ENCODE results near the gene ANKRD45.
"Not testable (repeated sequence)": the region's sequence is repeated elsewhere in the genome, so short reads cannot be mapped to it uniquely, and the experiment has no call there.

Gene ANKRD45

DNA sequence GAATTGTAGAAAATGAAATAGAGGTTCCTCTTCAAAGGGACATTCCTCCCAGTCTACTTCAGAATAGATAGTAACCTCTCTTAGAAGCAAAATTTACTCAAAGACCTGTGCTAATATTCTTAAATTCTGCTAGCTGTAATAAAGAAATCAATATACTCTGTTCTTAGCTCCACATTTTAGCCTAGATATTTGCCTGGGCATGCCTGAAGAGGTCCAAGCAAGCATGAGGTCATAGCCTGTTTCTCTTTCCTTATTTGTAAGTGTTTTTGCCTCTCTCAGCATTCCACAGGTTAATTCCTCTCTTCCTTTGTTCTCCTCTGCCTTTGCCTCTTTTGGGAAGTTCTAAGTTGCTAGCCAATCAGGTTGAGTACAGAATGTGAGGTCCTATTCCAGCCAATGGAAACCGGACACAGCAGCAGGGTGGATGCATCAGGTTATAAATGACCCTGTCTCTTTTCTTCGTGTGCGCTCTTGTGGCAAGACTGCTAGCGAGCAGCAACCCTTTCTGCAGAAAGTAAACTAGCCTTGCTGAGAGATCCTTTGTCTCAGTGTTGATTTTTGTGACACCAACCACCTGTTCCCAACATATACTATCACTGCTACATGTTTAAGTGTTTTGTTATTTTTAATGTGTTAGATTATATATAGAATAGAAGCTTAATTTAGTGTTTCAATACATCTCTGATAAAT is 27.1 kb downstream of the ANKRD45 start:
- not testable (repeated sequence) for DNase-seq

DNA sequence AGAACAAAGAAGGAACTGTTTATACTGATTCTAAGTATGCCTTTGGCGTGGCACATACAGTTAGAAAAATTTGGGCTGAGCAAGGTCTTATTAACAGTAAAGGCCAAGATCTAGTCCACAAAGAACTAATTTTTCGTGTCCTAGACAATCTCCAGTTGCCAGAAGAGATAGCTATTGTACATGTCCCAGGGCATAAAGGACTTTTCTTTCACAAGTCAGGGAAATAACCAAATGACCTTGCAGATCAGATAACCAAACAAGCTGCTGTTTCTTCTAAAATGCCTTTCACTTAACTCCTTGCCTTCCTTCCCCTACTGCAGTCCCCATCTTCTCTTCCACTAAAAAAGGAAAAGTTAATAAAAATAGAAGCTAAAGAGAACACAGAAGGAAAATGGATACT is 30.5 kb downstream of the ANKRD45 start:
- no peak for DNase-seq

DNA sequence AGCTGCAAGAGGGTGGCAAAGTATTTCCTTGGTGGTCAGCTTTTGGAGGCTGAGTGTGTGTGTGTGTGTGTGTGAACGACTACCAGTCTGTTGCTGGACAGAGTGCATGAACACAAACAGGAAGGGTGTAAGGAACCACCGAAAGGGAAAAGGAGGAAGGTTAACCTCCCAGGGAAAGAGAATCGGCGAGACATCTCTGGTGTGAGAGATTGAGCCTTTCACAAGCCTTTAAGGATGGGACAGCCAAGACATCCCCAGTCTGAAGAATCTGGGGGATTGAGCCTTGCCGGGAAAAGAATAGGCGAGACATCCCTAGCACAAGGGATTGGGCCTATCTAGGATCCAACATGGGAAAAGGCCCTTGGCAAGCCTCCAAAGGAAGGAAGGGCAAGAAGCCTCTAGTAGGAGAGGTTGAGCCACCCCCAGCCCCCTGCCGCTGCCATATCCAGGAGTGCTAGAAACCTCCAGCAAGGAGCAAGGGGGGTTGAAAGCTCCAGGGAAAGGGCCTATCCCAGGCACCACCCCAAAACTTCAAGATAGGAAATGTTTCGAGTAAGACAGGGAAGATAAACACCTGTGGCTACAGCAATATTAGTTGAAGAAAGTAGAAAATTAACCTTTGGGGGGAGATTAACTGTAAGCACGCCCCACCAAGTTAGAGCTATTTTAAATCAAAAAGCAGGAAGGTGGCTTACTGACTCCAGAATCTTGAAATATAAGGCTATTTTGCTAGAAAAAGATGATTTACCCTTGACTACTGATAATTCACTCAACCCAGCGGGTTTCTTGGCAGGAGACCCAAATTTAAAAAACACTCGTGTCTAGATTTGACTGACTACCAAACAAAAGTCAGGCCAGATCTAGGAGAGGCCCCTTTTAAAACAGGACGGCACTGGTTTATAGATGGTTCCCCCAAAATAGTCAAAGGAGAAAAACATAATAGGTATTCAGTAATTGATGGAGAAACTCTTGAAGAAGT is 31.3 kb downstream of the ANKRD45 start:
- DNase-seq = no peak

DNA sequence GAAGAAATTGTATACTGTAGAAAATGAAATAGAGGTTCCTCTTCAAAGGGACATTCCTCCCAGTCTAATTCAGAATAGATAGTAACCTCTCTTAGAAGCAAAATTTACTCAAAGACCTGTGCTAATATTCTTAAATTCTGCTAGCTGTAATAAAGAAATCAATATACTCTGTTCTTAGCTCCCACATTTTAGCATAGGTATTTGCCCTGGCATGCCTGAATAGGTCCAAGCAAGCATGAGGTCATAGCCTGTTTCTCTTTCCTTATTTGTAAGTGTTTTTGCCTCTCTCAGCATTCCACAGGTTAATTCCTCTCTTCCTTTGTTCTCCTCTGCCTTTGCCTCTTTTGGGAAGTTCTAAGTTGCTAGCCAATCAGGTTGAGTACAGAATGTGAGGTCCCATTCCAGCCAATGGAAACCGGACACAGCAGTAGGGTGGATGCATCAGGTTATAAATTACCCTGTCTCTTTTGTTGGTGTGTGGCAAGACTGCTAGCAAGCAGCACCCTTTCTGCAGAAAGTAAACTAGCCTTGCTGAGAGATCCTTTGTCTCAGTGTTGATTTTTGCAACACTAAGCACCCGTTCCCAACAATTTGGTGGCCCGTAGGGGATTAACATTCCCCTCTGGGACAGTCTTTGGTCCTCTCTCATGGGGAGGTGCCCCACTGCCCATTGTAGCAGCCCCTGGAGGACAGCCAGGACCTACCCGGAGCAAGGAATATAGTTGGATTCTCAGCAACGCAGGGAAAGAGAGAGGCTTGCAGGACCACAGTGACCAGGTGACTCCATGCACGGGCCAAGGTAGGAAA is 32.2 kb downstream of the ANKRD45 start:
- DNase-seq = not testable (repeated sequence)

DNA sequence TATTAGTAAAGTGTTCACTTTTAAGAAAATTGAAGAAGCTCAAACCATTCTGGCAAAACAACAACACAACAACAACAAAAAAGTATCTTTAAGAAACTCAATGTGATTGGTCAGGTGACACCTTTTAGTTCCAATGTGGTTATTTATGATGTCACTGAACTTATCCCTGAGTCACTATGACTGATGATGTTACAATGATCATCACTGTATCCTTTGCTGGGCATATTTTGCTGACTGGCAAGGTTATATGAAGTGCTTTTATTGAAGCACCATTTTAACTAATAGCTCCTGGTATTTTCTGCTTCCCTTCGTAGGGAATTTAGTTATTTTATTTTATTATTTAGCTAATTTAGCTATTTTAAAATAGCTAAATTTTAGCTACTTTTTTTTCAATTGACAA is 34.5 kb downstream of the ANKRD45 start, which contains the start of gene TEX50:
Gene TEX50, plus strand, starts transcription at position 223 of the 400 bp plus-strand sequence. CDS start 184 bp downstream, outside the sequence.
- no peak for DNase-seq

DNA sequence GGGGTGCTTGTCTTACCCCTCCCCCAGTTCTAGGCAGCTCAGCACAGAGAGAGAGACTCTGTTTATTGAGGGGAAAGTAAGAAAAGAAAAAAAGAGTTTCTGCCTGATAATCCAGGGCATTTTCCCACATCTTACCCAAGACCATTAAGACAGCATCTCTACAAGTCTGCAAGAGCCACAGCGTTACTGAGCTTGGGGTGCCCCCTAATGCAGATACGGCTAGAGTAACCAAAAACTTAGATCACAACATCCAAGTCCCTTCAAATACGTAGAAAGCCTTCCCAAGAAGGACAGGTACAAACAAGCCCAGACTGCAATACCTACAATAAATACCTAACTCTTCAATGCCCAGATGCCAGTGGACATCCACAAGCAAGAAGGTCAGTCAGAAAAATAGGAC is 40.8 kb downstream of the ANKRD45 start:
- DNase-seq = no peak

DNA sequence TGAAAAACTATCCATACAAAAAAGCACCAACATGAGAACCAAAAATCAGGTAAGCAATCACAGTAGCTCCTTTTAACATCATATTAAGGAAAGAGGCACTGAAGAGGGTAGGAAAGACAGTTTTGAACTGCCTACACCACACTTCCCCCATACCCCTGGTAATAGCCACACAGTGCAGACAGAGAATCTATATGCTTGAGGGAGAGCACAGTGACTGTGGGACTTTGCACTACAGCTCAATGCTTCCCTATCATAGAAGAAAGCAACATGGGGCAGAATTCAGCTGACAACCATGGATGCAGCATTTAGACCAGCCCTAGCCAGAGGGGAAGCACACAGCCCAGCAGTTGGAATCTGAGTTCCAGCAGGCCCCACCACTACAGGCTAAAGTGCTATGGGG is 42.4 kb downstream of the ANKRD45 start:
- no peak for DNase-seq

DNA sequence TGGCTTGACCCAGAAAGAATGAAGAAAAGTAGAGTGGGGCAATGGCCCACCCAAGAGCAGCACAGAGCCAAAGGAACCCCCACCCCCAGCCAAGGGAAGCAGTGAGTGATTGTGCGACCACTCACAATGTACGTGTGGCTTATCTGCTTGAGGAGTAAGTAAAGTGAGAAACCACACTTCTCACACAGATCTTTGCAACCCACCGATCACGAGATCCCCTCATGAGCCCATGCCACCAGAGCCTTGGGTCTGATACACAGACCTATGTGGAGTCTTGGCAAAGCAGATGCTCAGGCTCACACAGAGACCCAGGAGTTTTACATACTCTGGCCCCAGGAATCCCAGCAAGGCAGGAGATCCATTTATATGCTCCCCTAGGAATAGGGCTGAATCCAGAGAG is 52.8 kb downstream of the ANKRD45 start:
- DNase-seq = no peak

DNA sequence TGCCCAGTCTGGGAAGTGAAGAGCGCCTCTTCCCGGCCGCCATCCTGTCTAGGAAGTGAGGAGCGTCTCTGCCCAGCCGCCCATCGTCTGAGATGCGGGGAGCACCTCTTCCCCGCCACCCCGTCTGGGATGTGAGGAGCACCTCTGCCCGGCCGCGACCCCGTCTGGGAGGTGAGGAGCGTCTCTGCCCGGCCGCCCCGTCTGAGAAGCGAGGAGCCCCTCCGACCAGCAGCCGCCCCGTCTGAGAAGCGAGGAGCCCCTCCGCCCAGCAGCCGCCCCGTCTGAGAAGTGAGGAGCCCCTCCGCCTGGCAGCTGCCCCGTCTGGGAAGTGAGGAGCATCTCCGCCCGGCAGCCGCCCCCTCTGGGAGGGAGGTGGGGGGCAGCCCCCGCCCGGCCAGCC is 56.6 kb downstream of the ANKRD45 start:
- not testable (repeated sequence) for DNase-seq

DNA sequence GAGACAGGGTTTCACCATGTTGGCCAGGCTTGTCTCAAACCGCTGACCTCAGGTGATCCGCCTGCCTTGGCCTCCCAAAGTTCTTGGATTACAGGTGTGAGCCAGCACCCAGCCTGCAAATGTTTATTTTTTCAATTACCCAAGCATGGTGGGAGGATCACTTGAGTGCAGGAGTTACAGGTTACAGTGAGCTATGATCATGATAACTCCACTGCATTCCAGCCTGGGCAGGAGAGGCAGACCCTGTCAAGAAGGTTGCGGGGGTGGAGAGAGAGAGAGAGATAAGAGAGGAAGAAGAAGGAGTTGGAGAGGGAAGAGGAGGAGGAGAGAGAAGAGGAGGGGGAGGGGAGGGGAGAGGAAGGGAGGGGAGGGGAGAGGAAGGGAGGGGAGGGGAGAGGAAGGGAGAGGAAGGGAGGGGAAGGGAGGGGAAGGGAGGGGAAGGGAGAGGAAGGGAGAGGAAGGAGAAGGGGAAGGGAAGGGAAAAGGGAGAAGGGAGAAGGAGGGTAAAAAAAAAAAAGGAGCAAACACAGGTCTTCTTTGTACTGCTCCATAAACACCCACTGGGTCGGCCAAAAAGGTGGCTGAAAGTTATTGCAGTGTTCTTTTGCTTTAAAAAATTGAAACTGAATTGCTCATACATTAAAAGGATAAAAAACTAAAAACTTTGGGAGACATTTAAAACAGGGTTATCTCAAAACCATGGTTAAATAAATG is 61.0 kb downstream of the ANKRD45 start:
- no peak for DNase-seq

DNA sequence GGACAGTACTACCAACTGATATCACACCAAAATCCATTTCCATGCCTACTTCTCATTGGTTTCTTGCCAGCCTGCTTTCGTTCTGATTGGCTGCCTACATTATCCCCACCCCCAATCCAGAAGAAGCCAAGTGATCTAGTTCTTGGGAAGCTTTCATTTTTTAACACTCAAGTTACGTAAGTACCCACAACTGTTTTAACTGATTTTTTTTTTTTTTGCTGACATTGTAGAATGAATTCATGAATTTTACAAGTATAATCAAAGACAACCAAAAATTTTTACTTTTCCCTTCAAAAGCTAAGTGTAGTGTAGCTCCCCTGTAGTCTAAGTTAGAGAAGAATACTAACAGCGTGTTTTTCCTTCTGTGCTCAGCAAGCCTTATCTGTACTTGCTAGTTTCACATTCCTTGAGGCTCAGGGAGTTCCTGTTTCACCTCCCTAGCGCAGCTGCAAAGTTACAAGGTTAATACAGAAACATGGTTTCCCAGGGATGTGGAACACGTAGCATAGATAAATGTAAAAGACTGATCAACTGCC is 66.5 kb downstream of the ANKRD45 start, which contains the start of gene SLC9C2:
Gene SLC9C2, minus strand, starts transcription at position 17 of the 536 bp plus-strand sequence. CDS start 1,296 bp downstream, outside the sequence.
- peak; percentile 24 for DNase-seq

DNA sequence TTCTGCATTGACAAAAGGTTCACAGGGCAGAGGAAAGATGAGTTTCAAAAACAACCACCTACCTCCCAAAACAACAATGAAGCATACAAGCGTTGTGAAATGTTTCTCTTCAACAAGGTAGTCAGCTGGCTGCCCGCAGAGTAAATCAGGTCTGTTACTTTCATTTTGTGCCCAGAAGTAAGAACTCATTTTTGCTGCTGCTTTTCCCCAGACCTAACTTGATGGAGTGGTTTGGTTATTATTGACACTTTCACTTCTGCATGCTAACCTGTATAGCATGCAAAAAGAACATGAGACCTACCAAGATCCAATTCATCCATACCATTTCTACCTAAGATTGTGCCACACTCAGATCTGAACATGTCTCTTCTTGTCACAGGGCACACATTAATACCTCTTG is 68.1 kb downstream of the ANKRD45 start:
- DNase-seq = no peak

DNA sequence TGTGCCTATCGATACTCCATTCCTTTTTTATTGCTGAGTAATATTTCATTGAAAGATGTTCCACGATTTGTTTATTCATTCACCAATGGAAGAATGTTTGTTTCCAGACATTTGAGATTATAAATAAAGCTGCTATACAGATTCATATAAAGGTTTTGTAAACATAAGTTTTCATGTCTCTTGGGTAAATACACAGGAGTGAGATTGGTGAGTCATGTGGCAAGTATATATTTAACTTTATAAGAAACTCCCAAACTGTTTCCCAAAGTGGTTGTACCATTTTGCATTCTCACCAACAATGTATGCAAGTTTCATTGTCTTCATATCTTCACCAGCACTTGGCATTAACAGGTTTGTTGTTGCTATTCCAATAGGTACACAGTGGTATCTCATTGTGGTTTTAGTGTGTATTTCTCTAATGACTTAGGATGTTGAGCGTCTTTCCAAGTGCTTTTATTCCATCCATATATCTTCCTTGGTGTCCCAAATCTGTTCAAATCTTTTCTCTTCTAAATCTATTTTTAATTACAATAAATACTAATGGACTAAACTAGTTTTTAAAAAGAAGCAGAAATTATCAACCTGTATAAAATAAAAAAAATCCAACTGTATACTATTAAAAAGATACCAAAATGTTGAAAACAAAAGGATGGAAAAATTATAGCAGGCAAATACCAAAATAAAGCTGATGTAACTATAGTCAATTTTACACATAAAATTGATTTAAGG is 73.4 kb downstream of the ANKRD45 start:
- no peak for DNase-seq

DNA sequence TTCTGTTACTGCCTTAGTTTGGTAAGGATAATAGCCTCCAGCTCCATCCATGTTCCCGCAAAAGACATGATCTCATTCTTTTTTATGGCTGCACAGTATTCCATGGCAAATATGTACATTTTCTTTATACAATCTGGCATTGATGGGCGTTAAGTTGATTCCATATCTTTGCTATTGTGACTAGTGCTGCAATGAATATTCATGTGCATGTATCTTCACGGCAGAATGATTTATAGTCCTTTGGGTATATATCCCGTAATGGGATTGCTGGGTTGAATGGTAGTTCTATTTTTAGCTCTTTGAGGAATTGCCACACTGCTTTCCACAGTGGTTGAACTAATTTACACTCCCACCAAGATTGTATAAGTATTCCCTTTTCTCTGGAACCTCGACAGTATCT is 78.5 kb downstream of the ANKRD45 start:
- not testable (repeated sequence) for DNase-seq

DNA sequence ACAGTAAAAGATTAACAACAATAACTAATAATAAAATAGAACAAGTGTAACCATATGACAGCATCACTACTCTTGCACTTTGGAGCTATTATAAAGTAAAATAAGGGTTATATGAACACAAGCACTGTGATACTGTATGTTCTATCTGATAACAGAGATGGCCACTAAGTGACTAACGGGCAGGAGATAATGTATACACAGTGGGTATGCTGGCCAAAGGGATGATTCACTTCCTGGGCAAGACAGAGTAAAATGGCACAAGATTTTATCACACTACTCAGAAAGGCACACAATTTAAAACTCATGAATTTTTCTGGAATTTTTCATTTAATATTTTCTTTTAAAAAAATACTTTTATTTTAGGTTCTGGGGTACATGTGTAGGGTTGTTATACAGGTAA is 79.1 kb downstream of the ANKRD45 start:
- no peak for DNase-seq

DNA sequence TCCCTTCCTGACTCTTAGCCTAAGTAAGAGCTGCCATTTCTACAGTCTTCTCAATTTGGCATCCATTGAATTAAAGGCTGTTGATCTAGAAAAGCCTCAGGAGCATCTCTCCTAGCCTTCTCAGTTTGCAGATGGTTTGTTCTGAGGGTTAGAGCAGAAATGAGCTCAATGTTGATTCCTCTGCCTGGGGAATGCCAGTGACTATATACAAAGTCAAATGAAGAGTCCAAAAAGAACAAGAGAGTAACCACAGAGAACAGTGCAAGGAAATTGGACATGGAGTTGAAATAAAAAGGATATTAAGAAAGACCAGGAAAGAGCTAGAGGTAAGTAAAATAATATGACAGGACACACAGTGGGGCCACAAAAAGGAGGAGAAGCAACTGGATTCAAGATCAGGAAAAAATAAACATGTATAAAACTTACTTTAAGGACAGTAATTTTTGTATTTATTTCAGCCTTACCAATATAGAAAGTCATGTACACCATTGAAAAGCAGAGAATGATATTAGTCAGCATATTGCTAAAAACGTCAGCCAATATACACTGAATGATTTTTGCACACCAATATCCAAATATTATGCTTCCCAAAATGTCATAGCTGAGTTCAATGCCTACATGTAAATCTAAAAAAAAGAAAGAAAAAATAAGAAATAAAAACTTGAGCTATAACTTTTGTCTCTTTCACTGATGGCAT is 88.1 kb downstream of the ANKRD45 start:
- no peak for DNase-seq

DNA sequence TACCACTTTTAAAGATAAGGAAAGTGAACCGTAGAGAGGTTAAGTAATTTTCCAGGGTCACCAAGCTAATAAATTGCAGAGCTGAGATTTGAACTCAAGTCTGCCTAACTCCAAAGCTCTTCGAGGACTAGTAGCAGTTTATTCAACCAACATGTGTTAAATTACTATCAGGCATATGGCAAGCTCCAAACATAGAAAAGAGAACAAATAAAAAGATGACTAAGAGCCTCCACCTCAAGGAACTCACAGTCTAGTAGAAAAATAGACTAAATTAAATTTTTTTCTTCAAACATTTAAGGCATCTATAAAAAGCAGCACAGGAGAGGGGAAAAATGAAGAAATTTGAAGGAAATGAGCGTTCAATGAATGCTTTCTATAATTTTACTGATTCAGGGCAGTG is 89.0 kb downstream of the ANKRD45 start:
- DNase-seq = no peak

DNA sequence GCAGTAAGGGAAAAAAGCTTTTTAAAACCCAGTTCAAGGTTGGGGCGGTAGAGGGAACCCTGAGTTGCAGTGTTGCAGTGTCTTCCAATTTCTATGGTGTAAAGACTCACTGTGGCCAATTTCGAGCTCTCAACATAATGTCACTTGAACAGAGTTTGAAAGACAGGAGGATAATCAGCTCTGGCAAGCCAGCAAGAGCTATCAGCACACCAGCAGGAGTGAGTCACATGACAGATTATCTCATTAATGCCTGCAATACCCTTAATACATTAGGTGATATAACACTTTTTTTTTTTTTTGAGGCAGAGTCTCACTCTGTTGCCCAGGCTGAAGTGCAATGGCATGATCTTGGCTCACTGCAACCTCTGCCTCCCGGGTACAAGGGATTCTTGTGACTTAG is 89.6 kb downstream of the ANKRD45 start:
- DNase-seq = no peak

DNA sequence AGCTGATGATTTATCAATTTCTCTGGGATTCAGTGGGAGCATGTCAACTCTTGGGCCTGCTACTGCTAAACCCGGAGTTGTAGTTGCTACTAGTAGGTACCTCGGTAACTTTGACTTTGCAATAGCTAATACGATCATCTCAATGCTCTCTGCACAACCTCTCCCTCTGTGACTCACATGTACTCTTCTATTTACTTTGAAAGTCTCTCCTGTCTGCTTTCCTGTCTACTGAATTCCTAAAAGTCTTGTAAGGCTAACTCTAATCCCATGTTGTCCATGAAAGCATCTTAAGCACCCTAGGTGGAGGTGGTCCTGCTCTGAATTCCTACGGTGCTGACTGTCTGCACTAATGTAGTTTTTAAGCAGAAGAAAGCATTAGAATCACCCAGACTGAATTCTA is 96.1 kb downstream of the ANKRD45 start:
- DNase-seq = no peak

DNA sequence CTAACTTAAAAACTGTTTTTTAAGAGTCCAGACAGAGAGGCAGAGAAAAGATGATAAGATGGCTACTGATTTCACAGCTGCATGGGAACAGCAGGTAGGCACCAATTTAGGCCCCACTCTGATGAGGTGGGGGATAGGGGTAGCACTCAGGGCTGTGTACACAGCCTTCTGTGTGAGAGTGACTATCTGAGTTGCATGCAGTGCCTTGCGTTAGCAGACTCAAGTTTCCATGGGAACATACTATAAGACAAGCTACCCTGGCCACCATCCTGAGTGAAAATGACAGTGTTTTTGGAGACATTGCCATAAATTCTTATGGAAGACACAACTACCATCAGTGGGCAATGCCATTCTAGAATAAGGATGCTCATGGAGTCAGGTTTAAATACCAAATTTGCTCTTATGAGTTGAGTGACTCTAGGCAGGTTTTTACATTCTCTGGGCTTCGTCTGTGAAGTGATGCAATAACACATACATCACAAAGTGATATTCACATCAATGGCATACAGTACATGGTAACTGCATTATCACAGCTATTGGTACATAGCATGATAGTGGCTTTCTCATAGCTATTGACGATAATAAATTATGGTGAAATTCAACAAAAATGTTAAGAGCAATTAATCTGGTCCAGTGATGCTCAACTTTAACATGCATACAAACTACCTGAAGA is 97.3 kb downstream of the ANKRD45 start:
- DNase-seq = no peak
